Testis (tissue), 2 donors: ENCODE data around the gene HDAC7.

Source experiments
- CTCF ChIP-seq, 3 experiments: fragments of 450-650 bp in 2 of 3; fragments of 200-600 bp in 1 of 3; sonication (generic) in 1 of 3; IDR thresholded peaks; one replicate each; pipeline ENCODE4 v1.5.1; 2016 to 2019; ENCODE audit warnings: antibody characterized with exemption in 3 of 3, mild to moderate bottlenecking in 2 of 3, moderate library complexity in 1 of 3
- POLR2A ChIP-seq: fragments of 450-650 bp; IDR thresholded peaks from one replicate; pipeline ENCODE4 v1.6.1; 2017; ENCODE audit warnings: antibody characterized with exemption, mild to moderate bottlenecking, moderate library complexity

GRCh38 chr12:47849261-47849660 lies 29.6 kb upstream of the HDAC7 start:
- no peak for TF ChIP-seq CTCF (IDR thresholded peaks at IDR 0.05)
- no peak for TF ChIP-seq POLR2A
